Ishikawa (cell line): ENCODE results near the gene RNF151.

Source experiments
- CEBPB ChIP-seq: IDR thresholded peaks from 2 replicates; pipeline ENCODE4 v1.6.1; 2012
- CREB1 ChIP-seq: IDR thresholded peaks from 2 replicates; pipeline ENCODE4 v1.6.1; 2012; ENCODE audit warnings: low read depth
- EGR1 ChIP-seq: IDR thresholded peaks from 2 replicates; pipeline ENCODE4 v1.6.1; 2012
- EP300 ChIP-seq: IDR thresholded peaks from 2 replicates; pipeline ENCODE4 v1.6.1; 2012; ENCODE audit warnings: borderline replicate concordance
- FOXM1 ChIP-seq: IDR thresholded peaks from 2 replicates; pipeline ENCODE4 v1.6.1; 2012; ENCODE audit warnings: low read depth, borderline replicate concordance
- NFIC ChIP-seq: IDR thresholded peaks from 2 replicates; pipeline ENCODE4 v1.6.1; 2012
- RAD21 ChIP-seq: IDR thresholded peaks from 2 replicates; pipeline ENCODE4 v1.6.1; 2012; ENCODE audit warnings: low read depth
- TAF1 ChIP-seq: IDR thresholded peaks from 2 replicates; pipeline ENCODE4 v1.6.1; 2012; ENCODE audit warnings: low read depth, mild to moderate bottlenecking
- TCF12 ChIP-seq: IDR thresholded peaks from 2 replicates; pipeline ENCODE4 v1.6.1; 2012; ENCODE audit warnings: low read depth
- TEAD4 ChIP-seq: IDR thresholded peaks from 2 replicates; pipeline ENCODE4 v1.6.1; 2012
- YY1 ChIP-seq: IDR thresholded peaks from 2 replicates; pipeline ENCODE4 v1.6.1; 2012; ENCODE audit warnings: low read depth
- TF ChIP-seq, protein P1 (sequence below): IDR thresholded peaks from 2 replicates; pipeline ENCODE4 v1.6.1; 2012; ENCODE audit warnings: low read depth, mild to moderate bottlenecking
- TF ChIP-seq, protein P2 (sequence below): IDR thresholded peaks from 2 replicates; pipeline ENCODE4 v1.6.1; 2012
- TF ChIP-seq, protein P3 (sequence below): IDR thresholded peaks from 2 replicates; pipeline ENCODE4 v1.6.1; 2012

DNA sequence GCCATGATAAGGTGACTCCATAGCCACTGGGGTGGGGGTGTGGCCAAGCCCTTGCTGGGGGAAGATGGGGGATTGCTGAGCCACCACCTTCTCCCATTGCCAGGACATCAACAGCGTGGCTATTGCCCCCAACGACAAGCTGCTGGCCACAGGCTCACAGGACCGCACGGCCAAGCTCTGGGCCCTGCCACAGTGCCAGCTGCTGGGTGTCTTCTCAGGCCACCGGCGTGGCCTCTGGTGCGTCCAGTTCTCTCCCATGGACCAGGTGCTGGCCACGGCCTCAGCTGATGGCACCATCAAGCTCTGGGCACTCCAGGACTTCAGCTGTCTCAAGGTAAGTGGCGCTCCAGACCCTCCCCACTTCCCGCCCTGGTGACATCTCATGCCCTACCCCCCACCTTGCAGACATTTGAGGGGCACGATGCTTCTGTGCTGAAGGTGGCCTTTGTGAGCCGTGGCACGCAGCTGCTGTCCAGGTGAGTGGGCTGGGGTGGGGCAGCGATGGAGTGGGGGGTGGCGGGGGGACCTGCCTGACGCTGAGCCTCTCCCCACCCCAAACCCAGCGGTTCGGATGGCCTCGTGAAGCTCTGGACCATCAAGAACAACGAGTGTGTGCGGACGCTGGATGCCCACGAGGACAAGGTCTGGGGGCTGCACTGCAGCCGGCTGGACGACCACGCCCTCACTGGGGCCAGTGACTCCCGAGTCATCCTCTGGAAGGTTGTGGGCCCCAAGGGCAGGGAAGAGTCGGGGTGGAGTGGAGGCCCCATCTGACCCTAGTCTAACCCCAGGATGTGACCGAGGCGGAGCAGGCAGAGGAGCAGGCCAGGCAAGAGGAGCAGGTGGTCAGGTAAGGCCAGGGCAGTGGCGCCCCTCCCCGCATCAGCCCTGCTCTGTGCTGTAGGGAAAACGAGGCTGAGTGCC, 10.6 kb downstream of the RNF151 start:
- TF ChIP-seq RAD21 (no peak), TCF12 (no peak), FOXM1 (no peak), CEBPB (no peak), NFIC (no peak), EGR1 (no peak), TAF1 (no peak), CREB1 (no peak), EP300 (no peak), YY1 (no peak), TEAD4 (no peak)
- TF ChIP-seq, protein P1, sequence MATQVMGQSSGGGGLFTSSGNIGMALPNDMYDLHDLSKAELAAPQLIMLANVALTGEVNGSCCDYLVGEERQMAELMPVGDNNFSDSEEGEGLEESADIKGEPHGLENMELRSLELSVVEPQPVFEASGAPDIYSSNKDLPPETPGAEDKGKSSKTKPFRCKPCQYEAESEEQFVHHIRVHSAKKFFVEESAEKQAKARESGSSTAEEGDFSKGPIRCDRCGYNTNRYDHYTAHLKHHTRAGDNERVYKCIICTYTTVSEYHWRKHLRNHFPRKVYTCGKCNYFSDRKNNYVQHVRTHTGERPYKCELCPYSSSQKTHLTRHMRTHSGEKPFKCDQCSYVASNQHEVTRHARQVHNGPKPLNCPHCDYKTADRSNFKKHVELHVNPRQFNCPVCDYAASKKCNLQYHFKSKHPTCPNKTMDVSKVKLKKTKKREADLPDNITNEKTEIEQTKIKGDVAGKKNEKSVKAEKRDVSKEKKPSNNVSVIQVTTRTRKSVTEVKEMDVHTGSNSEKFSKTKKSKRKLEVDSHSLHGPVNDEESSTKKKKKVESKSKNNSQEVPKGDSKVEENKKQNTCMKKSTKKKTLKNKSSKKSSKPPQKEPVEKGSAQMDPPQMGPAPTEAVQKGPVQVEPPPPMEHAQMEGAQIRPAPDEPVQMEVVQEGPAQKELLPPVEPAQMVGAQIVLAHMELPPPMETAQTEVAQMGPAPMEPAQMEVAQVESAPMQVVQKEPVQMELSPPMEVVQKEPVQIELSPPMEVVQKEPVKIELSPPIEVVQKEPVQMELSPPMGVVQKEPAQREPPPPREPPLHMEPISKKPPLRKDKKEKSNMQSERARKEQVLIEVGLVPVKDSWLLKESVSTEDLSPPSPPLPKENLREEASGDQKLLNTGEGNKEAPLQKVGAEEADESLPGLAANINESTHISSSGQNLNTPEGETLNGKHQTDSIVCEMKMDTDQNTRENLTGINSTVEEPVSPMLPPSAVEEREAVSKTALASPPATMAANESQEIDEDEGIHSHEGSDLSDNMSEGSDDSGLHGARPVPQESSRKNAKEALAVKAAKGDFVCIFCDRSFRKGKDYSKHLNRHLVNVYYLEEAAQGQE = no peak
- TF ChIP-seq, protein P2, sequence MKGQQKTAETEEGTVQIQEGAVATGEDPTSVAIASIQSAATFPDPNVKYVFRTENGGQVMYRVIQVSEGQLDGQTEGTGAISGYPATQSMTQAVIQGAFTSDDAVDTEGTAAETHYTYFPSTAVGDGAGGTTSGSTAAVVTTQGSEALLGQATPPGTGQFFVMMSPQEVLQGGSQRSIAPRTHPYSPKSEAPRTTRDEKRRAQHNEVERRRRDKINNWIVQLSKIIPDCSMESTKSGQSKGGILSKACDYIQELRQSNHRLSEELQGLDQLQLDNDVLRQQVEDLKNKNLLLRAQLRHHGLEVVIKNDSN = no peak
- TF ChIP-seq, protein P3, sequence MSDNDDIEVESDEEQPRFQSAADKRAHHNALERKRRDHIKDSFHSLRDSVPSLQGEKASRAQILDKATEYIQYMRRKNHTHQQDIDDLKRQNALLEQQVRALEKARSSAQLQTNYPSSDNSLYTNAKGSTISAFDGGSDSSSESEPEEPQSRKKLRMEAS = no peak
